DND-41 (cell line): ENCODE results near the gene MMS22L.

Experiments
- EZH2 ChIP-seq: IDR thresholded peaks from 3 replicates; pipeline ENCODE4 v1.6.1; 2012; ENCODE audit warnings: borderline replicate concordance, low read depth, mild to moderate bottlenecking, moderate library complexity, low read length, inconsistent platforms; ENCODE audit not compliant: severe bottlenecking
- TF ChIP-seq, protein P1 (sequence below): IDR thresholded peaks from 2 replicates; pipeline ENCODE4 v1.5.1; 2012; ENCODE audit warnings: borderline replicate concordance, low read length, moderate library complexity, mild to moderate bottlenecking; ENCODE audit not compliant: poor library complexity, severe bottlenecking; ENCODE audit errors: extremely low read depth

- TF ChIP-seq, protein P1, sequence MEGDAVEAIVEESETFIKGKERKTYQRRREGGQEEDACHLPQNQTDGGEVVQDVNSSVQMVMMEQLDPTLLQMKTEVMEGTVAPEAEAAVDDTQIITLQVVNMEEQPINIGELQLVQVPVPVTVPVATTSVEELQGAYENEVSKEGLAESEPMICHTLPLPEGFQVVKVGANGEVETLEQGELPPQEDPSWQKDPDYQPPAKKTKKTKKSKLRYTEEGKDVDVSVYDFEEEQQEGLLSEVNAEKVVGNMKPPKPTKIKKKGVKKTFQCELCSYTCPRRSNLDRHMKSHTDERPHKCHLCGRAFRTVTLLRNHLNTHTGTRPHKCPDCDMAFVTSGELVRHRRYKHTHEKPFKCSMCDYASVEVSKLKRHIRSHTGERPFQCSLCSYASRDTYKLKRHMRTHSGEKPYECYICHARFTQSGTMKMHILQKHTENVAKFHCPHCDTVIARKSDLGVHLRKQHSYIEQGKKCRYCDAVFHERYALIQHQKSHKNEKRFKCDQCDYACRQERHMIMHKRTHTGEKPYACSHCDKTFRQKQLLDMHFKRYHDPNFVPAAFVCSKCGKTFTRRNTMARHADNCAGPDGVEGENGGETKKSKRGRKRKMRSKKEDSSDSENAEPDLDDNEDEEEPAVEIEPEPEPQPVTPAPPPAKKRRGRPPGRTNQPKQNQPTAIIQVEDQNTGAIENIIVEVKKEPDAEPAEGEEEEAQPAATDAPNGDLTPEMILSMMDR = no peak
- TF ChIP-seq EZH2 = no peak
Measured at GRCh38 chr6:97095311-97095850, 187.6 kb downstream of the MMS22L start.
